ENCODE results near the gene LRRC10.
"Not testable (repeated sequence)": the region's sequence is repeated elsewhere in the genome, so short reads cannot be mapped to it uniquely, and the experiment has no call there.

The LRRC10 gene

GRCh38 chr12:69620077-69620476 lies 9.4 kb upstream of the LRRC10 start:
- in situ Hi-C loops (cut with HindIII; ENCODE audit: low sequenced_read_pairs): no loop called here

GRCh38 chr12:69619050-69619449 lies 8.3 kb upstream of the LRRC10 start:
- in situ Hi-C loops (cut with HindIII; ENCODE audit: low sequenced_read_pairs): no loop called here

- in situ Hi-C loops (cut with HindIII; ENCODE audit: low sequenced_read_pairs): no loop called here
These were observed 5.3 kb upstream of the LRRC10 start for GRCh38 chr12:69616025-69616424.

DNA sequence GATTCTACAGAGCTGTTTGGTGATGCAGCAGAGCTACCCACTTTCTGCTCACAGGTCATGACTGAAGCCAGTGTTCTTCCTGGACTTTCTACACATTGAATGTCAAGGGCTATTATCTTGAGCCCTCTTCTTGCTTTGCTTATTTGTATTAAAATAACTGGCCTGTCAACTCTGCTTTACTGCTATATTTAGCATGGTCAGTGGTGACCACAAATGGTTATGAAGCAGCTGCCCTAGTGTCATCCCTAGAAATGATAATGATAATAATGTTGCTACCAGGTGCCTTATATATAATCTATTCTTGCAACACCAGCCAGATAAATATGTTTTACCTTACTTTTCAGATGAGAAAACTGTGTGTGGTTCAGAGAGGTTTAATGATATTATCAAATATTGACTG lies 2.6 kb upstream of the LRRC10 start:
- in situ Hi-C loops (cut with HindIII; ENCODE audit: low sequenced_read_pairs): no loop called here

DNA sequence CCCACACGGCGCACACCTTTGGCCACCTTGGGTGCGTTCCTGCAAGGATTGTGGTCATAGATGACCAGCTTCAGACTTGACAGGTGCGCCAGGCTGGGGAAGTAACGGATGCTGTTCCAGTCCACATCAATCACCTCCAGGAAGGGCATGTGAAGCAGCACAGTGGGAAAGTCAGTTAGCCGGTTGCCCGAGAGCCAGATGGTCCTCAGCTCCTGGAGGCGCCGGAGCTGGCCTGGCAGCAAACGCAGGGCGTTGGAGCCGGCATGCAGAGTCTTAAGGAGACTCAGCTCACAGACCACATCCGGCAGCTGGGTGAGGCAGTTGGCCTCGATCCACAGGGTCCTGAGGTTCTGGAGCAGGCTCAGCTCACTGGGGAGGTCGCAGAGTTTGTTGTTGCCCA lies 581 bp downstream of the LRRC10 start:
- in situ Hi-C loops (cut with HindIII; ENCODE audit: low sequenced_read_pairs): no loop called here

GRCh38 chr12:69608114-69608513 lies 2.6 kb downstream of the LRRC10 start:
- in situ Hi-C loops (cut with HindIII; ENCODE audit: low sequenced_read_pairs): no loop called here

- in situ Hi-C loops (cut with HindIII; ENCODE audit: low sequenced_read_pairs): not testable (repeated sequence)
These were observed 6.4 kb downstream of the LRRC10 start for GRCh38 chr12:69604275-69604674.

- in situ Hi-C loops (cut with HindIII; ENCODE audit: low sequenced_read_pairs): not testable (repeated sequence)
These were observed 7.2 kb downstream of the LRRC10 start for GRCh38 chr12:69603556-69603955.

DNA sequence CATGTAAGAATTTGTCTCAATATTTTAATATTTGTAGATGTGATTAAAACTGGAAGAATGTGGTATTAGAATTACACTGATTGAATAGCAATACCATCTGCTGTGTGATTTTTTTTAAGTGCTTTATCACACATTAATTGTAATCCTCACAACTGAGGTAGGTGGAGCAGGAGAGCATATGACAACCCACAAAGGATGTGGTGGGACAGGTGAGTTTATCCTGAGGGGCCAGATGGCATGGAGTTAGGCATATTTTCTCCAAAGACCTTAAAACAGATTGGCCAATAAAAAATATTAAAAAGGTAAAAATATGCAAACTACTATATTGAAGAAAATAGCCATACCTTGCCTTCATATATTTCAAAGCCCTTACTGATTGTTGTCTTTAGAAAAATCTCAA lies 7.8 kb downstream of the LRRC10 start:
- in situ Hi-C loops (cut with HindIII; ENCODE audit: low sequenced_read_pairs): no loop called here

GRCh38 chr12:69601962-69602685 lies 8.6 kb downstream of the LRRC10 start:
- in situ Hi-C loops (cut with HindIII; ENCODE audit: low sequenced_read_pairs): no loop called here

DNA sequence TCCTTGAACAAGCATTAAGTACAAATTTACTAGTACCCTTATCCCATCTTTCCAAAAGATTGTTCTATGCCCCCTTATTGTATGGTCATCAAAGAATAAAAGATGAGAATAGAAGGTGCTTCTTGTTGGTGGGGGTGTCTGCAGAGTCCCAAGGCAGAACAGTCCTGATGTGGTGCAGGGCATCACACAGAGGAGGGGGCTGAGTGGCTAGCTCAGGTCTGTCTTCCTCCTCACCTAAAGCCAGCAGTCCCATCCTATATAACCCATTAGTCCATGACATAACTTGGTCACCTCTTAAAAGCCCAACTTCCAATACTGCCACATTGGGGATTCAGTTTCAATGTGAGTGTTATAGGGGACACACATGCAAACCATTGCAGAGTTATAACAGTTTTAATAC lies 9.9 kb downstream of the LRRC10 start:
- in situ Hi-C loops (cut with HindIII; ENCODE audit: low sequenced_read_pairs): no loop called here

DNA sequence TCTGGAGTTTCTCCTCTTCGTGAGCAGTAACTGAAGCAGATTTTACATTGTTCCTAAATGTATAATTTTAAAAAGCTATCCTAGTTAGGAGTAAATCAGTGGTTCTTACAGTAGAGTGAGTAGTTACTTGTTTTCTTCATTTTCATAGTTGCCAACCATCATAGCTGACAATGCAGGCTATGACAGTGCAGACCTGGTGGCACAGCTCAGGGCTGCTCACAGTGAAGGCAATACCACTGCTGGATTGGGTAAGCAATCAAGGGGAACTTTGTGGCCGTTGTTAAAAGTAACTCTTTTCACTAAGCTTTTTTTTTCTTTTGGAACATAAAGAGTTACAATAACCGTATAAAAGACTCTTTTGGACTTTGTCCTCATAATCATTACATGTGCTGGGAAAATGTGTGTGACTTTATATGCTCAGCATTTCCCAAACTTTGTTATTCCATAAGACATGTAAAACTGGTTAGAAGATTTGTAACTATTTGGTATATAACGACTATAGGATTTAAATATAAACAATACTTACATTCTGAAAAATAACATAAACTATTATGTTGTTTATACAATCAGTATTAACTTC lies 12.4 kb downstream of the LRRC10 start:
- in situ Hi-C loops (cut with HindIII; ENCODE audit: low sequenced_read_pairs): no loop called here

- in situ Hi-C loops (cut with HindIII; ENCODE audit: low sequenced_read_pairs): no loop called here
These were observed 15.0 kb downstream of the LRRC10 start for GRCh38 chr12:69595689-69596088.

GRCh38 chr12:69589082-69589481 lies 21.6 kb downstream of the LRRC10 start:
- in situ Hi-C loops (cut with HindIII; ENCODE audit: low sequenced_read_pairs): no loop called here

DNA sequence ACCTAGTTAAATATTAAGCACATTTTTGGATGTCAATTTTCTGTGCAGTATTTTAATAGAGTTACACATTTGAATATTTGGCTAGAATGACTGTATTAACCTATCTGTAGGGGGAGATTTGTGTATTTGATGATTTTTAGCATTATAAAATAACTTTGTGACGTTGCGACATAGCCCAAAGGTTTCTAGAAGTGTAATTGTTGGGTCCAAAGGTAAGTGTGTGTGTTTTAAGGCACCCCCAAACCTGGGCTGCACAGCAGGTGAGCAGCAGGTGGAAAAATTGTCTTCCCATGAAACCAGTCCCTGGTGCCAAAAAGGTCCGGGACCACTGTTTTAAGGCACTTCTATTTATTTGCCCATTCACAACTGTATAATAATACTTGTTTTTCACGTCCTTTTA lies 22.2 kb downstream of the LRRC10 start:
- in situ Hi-C loops (cut with HindIII; ENCODE audit: low sequenced_read_pairs): no loop called here

- in situ Hi-C loops (cut with HindIII; ENCODE audit: low sequenced_read_pairs): no loop called here
These were observed 25.3 kb downstream of the LRRC10 start, which contains the start of gene CCT2 for GRCh38 chr12:69585189-69586062. Gene CCT2 (plus strand): TSS chr12:69585459. CDS start chr12:69585522, 63 bp downstream.

DNA sequence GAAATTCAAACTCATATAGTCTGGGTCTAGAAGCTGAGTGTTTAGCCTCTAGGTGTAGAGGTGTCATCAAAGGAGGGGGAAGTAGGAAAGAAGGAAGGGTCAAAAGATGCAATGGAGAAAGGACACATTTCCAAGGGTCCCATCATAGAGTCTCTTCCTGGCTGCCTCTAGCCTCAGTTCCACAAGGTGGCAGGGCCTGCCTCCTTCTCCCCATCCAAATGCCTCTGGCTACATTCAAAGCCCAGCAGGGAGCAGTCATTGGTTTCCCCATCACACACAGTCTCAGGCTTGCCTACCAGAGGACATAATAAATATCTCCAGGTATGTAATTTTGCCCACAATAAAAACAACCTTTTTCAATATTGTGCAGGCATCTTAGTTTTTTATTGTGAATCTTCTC lies 27.5 kb downstream of the LRRC10 start:
- in situ Hi-C loops (cut with HindIII; ENCODE audit: low sequenced_read_pairs): no loop called here

GRCh38 chr12:69580074-69580473 lies 30.6 kb downstream of the LRRC10 start:
- in situ Hi-C loops (cut with HindIII; ENCODE audit: low sequenced_read_pairs): no loop called here

DNA sequence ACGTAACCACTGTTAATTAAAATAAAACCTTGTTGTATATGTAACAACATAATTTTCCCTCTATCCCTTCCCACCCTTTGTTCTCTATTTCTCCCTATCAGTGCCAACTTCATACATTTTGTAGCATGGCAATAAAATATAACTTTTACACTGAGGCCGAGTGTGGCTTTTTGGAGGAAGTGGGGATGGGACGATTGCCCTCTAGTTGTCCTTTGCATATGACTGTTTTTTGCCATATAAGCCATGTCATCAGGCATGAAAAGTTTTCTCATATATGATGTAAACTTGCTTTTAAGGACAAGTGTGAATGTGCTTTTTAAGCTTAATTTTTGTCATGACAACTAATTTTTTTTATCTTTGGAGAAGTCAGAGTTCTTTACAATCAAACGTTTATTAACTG lies 31.7 kb downstream of the LRRC10 start:
- in situ Hi-C loops (cut with HindIII; ENCODE audit: low sequenced_read_pairs): no loop called here

GRCh38 chr12:69578283-69578682 lies 32.4 kb downstream of the LRRC10 start:
- in situ Hi-C loops (cut with HindIII; ENCODE audit: low sequenced_read_pairs): no loop called here

GRCh38 chr12:69575346-69575745 lies 35.4 kb downstream of the LRRC10 start:
- in situ Hi-C loops (cut with HindIII; ENCODE audit: low sequenced_read_pairs): no loop called here
